ENCODE data around the gene MAU2. TPM values are rescaled to one million over a fixed set of nuclear protein-coding genes. Genes with fewer than 3 reads are reported as not detected.

The MAU2 gene
- total and polyA plus RNA-seq, 2 of the 8 experiments (the other 6 are each of a cell fraction or from before 2014, with no cell fraction given), result 32.0 to 40.8 TPM

- TF ChIP-seq CTCF (IDR thresholded peaks at IDR 0.05; ENCODE audit: control extremely low read depth in 1 of 3, insufficient read depth in 1 of 3, low read depth in 1 of 3, low read length in 3 of 3) (no peak), EP300 (IDR thresholded peaks at IDR 0.05; ENCODE audit: borderline replicate concordance in 1 of 2, low read depth in 2 of 2, low read length in 2 of 2) (no peak), USF2 (IDR thresholded peaks at IDR 0.05; ENCODE audit: low read length) (no peak), NRF1 (IDR thresholded peaks at IDR 0.05; ENCODE audit: low read depth, low read length) (no peak)
Measured at GRCh38 chr19:19345232-19345631, 24.6 kb downstream of the MAU2 start (continued).
